HCEC 1CT (cell line): ENCODE data around the gene C14orf180.

Source experiments
- DNase-seq: peaks from one replicate; pipeline ENCODE4 v3.0.0-alpha.2; 2017

Gene C14orf180

GRCh38 chr14:104579507-104579906, at the start of gene C14orf180:
Gene C14orf180 (plus strand): TSS chr14:104579764. CDS start chr14:104586431, 6,667 bp downstream.
- no peak for DNase-seq

- DNase-seq: no peak
Observed at GRCh38 chr14:104530646-104531045, 48.9 kb upstream of the C14orf180 start.

GRCh38 chr14:104531421-104532190, 48.0 kb upstream of the C14orf180 start:
- DNase-seq: no peak

GRCh38 chr14:104532191-104532555, 47.4 kb upstream of the C14orf180 start:
- no peak for DNase-seq

- DNase-seq: no peak
Observed at GRCh38 chr14:104534036-104534435, 45.5 kb upstream of the C14orf180 start.

GRCh38 chr14:104536942-104537612, 42.5 kb upstream of the C14orf180 start:
- DNase-seq: peak; percentile 10

GRCh38 chr14:104537613-104537988, 42.0 kb upstream of the C14orf180 start:
- no peak for DNase-seq

- no peak for DNase-seq
Observed at GRCh38 chr14:104541905-104542465, 37.6 kb upstream of the C14orf180 start.

- no peak for DNase-seq
Observed at GRCh38 chr14:104542871-104543830, 36.4 kb upstream of the C14orf180 start.

GRCh38 chr14:104544362-104544961, 35.1 kb upstream of the C14orf180 start:
- no peak for DNase-seq

GRCh38 chr14:104545151-104545941, 34.2 kb upstream of the C14orf180 start:
- no peak for DNase-seq

GRCh38 chr14:104545942-104546501, 33.5 kb upstream of the C14orf180 start:
- DNase-seq: no peak

- no peak for DNase-seq
Observed at GRCh38 chr14:104546591-104547309, 32.8 kb upstream of the C14orf180 start.

GRCh38 chr14:104547310-104547997, 32.1 kb upstream of the C14orf180 start:
- DNase-seq: no peak

GRCh38 chr14:104547998-104548700, 31.4 kb upstream of the C14orf180 start:
- no peak for DNase-seq

- DNase-seq: no peak
Observed at GRCh38 chr14:104548802-104549535, 30.6 kb upstream of the C14orf180 start.

- no peak for DNase-seq
Observed at GRCh38 chr14:104549536-104550339, 29.8 kb upstream of the C14orf180 start.
